ENCODE measurements around the gene ABCB8.

- TF ChIP-seq POLR2A (IDR thresholded peaks at IDR 0.05; ENCODE audit: control extremely low read depth in 1 of 2, low read depth in 2 of 2, low read length in 2 of 2) = no peak
- TF ChIP-seq CTCF (IDR thresholded peaks at IDR 0.05; ENCODE audit: control extremely low read depth in 1 of 3, insufficient read depth in 1 of 3, low read depth in 1 of 3, low read length in 3 of 3) = no peak
- TF ChIP-seq EP300 (IDR thresholded peaks at IDR 0.05; ENCODE audit: borderline replicate concordance in 1 of 2, low read depth in 2 of 2, low read length in 2 of 2) = no peak
- TF ChIP-seq EZH2 (IDR thresholded peaks at IDR 0.05; ENCODE audit: low read depth, low read length, severe bottlenecking) = no peak
- TF ChIP-seq TAF1 (IDR thresholded peaks at IDR 0.05; ENCODE audit: low read depth, low read length) = no peak
- no peak for TF ChIP-seq USF2 (IDR thresholded peaks at IDR 0.05; ENCODE audit: low read length)
These were observed 17.7 kb downstream of the ABCB8 start for GRCh38 chr7:151045967-151046366.
